Subcutaneous adipose tissue (tissue), 4 donors: Measurements from ENCODE around the gene ACTN3. TPM values are rescaled to one million over a fixed set of nuclear protein-coding genes. Genes with fewer than 3 reads are reported as not detected.

Experiments
- CTCF ChIP-seq: fragments of 450-650 bp; IDR thresholded peaks from one replicate; pipeline ENCODE4 v1.5.1; 2016; ENCODE audit warnings: low read depth, mild to moderate bottlenecking, control low read depth, antibody characterized with exemption, moderate library complexity
- total RNA-seq, 4 donors: library from RNA; depleted of rRNA; stranded (reverse); fragments of >200 nt; gene quantifications; one replicate each; pipeline ENCODE4 v1.1.0, GENCODE V29; 2016

ACTN3 gene
- total RNA-seq, 4 donors from 2014 or later: 0.22 TPM; not detected in 3

DNA sequence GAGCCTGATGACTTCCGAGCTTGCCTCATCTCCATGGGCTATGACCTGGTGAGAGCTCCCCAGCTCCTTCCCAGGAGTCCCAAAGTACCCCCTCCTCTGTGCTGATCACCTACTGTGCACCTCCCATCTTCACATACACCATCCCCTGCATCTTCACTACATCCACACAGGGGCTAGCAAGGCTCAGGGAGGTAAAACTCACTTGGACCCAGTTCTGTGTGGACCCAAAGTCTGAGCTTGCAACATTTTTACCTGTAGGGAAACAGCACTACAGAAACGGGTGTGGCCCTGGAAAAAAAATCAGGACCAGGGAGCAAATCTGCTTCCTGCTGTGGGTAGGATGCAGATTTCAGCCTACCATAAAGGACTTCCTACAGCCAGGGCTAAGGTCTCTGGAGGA lies 15.6 kb downstream of the ACTN3 start:
- no peak for TF ChIP-seq CTCF

DNA sequence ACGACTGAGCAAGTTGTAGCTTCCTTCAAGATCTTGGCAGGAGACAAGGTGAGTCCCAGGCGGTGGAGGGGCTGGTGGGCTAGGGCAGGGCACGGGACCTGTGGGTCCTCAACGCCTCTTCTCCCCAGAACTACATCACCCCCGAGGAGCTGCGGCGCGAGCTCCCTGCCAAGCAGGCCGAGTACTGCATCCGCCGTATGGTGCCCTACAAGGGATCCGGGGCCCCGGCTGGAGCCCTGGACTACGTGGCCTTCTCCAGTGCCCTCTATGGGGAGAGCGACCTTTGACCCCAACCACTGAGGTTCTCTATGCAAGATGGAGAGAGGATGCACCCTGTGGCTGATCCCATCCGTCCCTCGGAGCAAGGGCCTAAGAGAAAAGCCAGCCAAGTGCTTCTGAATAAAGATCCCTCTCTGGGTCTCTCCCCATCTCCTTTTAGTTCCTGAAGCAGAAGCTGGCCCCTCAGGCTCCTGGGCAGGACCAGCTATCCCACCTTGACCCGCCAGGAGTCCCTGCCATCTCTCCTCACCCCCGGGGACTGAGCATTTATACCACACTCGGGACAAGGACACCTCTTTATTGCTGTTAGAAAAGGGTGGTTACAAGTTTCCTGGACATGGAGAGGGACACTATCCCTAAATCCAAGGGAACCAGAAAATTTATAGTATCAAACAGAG lies 16.3 kb downstream of the ACTN3 start:
- TF ChIP-seq CTCF: no peak

GRCh38 chr11:66563832-66564231 lies 17.1 kb downstream of the ACTN3 start:
- no peak for TF ChIP-seq CTCF

GRCh38 chr11:66564538-66564937 lies 17.8 kb downstream of the ACTN3 start:
- TF ChIP-seq CTCF: no peak

DNA sequence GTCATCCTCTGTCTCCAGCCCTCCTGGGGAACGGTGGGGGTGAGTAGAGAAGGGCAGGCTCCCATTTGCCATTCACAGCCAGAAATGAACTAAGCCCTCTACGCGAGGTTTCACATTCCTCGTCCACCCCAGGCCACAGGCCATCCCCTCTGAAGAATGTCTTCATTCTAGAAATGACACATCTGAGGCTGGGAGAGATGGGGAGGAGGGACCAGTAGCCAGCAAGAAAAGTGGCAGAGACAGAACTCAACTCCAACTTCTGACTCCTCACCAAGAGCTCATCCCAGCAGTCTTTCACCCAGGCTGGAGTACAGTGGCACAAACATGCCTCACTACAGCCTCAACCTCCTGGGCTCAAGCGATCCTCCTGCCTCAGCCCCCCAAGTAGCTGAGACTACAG lies 18.3 kb downstream of the ACTN3 start:
- TF ChIP-seq CTCF: no peak

- TF ChIP-seq CTCF: no peak
Observed at GRCh38 chr11:66566221-66566620, 19.5 kb downstream of the ACTN3 start.

DNA sequence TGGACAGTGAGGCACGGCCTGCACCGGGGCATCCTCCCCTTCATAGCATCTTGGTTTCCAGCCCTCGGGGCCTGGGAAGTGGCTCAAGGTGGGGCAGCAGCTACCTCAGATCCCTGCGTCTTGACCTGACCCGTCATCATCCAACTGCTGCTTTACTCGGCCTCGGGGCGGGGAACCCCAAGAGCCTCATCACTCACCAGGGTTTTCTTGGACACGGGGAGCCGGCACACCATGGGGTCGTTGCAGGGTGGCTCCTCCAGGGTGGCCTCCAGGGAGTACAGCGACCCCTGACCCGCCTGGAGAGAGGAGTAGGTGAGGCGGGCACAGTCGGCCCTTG lies 21.1 kb downstream of the ACTN3 start:
- no peak for TF ChIP-seq CTCF
